HG02588 (cell line): ENCODE data around the gene CBFA2T3.

Experiments
- ATAC-seq: cut with Tn5 transposase; IDR thresholded peaks from one replicate; pipeline ENCODE4 v1.9.1; 2021; ENCODE audit warnings: mild to moderate bottlenecking, moderate library complexity; ENCODE audit not compliant: unreplicated experiment

Gene CBFA2T3

DNA sequence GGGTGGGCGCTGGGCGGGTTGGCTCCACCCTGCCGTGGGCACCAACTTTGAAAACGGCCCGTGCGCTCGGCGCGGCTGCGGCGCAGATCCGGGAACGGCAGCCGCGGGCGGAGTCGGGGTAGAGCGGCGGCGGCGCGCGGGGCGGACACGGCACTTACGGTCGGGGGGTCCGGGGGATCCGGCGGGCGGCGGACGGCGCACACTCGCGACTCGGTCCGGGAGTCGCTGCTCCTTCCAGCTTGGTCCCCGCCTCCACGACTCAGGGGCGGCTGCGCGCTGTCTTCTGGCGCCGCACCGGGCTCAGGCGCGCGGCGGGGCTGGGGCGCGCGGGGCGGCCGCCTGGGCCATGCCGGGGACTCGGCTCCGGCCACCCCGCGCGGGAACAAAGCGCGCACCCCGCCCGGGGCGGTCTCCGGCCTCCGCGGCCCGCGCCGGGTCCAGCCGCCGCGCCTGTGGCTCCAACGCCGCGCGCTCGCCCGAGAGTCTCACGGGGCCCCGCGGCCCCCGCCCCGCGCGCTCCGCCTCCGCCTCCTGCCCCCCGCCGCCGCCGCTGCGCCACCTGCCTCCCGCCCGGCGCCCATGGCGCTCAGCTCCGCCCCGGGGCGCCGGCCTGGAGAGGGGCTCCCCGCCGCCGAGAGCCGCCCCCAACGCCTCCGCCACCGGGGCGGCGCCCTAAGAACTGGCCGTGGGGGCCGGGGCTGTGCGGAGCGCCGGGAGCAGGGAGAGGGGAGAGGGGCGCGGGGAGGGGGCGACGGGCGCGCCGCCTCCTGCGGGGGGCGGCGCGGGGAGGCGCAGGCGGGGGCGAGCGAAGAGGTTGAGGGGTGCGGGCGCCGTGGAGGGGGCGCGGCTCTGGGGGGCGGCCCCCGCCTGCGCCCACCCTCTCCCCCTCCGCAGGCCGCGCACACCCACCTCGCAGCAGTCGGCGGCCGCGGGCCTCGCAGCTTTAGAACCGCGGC, 35.9 kb downstream of the CBFA2T3 start:
- no peak for ATAC-seq

- ATAC-seq: no peak
These were observed 36.8 kb downstream of the CBFA2T3 start for GRCh38 chr16:88939972-88940861.

DNA sequence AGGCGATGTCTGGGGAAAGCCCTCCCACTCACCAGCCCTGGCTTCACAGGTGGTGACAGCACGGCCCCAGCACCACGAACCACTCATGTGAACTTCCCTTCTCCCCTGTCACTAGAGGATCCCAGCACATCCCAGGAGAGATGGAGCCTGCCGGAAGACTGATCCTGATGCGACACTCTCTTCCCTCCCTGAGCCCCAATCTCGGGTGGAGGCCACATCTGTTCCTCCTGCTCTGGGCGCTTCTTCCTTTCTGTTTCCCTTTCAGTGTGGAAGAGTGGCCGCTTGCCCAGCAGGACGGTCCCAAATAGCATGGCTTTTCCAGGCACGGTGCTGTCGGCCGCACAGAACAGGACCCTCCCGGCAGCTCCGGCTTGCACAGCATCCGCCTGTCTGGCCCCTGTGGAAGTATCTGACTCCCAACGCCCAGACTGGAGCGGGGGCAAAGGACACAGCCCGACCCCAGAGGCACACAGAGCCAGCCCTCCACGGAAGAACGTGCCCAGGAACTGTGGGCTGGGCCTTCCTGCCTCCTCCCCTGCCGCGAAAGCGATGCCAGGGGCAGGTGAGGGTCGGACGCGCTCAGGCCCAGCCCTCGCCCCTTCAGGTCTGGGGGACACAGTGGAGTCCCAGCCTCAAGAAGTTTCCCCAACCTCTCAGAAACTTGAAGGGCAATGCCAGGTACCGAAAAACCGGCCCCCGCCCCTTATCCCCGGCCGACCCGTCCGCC, 37.6 kb downstream of the CBFA2T3 start:
- ATAC-seq: no peak

GRCh38 chr16:88938777-88939244, 38.2 kb downstream of the CBFA2T3 start:
- no peak for ATAC-seq

- ATAC-seq: no peak
These were observed 38.8 kb downstream of the CBFA2T3 start for GRCh38 chr16:88938119-88938776.

DNA sequence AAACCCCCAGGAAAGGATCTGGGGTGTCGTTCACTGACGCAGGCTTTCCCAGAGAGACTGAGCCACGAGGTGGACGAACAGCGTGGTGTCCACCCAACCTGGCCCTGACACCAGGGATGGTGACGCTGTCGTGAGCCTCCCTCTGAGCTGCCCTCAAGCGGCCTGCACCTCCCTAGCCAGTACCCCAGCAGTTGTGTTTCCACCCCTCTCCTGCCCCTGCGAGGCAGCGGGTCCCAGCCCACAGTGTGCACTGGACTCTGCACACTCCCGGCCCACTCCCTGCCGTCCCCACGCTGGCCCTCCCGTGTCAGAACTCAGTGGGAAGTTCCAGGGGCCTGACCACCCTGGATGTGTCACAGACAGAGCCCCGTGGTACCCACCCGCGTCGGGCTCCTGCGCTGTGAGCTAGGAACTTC, 39.8 kb downstream of the CBFA2T3 start:
- ATAC-seq: no peak

DNA sequence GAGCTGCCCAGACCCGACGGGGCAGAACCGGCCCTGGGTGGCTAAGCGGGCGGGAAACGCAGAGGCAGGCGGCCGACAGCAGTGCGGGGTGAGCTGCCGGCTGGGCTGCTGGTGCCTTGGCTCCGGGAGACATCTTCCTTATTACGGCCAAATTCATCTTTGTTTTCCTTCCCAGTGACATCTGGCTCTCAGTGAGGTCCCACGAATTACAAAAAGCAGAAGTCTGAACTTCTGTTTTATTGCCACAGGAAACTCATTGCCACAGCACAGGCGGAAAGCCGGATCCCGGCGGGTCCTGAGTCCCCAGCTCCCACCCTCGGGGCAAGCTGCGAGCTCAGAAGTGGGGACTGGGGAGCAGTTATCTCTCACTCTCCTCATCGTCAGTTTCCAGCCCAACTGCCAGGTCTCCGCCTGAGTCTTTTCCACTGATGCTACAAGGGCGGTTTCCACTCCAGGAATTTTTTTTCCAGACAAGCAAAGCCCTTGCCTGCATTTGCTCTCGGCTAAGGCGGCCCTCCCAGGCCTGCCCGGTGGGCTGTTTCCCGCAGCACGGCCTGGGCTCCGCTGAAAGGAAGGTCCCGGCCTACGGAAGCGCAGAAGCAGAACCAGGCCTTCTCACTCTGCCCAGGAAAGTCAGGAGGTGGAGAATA, 40.3 kb downstream of the CBFA2T3 start:
- no peak for ATAC-seq

GRCh38 chr16:88936008-88936555, 40.9 kb downstream of the CBFA2T3 start:
- ATAC-seq: no peak

DNA sequence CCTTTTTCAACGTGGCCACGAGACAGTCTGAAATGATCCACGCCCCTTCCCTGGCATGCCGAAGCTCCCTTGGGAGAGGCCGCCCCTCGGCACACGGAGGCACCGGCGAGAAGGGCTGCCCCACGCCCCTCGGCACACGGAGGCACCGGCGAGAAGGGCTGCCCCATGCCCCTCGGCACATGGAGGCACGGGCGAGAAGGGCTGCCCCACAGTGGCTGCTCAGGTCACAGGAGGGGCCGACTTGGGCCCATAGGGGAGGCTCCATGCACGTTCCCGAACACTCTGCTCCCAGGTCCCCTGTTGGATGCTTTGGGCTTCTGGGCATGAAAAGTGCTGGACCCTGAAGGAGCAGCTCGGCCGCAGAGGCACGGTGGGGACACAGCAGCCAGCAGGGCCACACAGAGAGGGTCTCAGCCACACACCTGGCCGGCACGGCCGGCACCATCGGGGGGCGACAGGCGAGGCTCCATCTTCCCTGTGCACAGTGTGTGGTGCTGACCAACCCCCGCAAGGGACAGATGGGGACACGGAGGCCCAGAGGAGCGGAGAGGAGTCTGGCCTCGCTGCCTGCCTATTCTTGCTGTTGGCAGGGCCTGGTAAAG, 42.8 kb downstream of the CBFA2T3 start:
- ATAC-seq: no peak

- ATAC-seq: no peak
These were observed 44.1 kb downstream of the CBFA2T3 start for GRCh38 chr16:88932929-88933328.

- no peak for ATAC-seq
These were observed 45.1 kb downstream of the CBFA2T3 start for GRCh38 chr16:88931936-88932335.

GRCh38 chr16:88931373-88931900, 45.6 kb downstream of the CBFA2T3 start:
- no peak for ATAC-seq

DNA sequence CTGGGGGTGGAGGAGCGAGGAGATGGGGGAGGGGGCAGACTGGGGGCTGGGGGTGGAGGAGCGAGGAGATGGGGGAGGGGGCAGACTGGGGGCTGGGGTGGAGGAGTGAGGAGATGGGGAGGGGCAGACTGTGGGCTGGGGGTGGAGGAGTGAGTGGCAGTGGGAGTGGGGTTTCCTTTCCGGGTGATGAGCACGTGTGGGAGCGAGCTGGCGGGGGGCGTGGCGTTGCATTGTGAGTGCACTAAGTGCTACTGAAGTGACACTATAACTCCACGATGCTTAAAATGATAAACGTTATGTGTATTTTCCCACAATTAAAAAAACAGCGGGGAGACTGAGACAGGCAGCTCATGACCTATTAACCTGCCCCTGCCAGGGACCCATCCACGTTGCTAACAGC, 46.3 kb downstream of the CBFA2T3 start:
- ATAC-seq: no peak

DNA sequence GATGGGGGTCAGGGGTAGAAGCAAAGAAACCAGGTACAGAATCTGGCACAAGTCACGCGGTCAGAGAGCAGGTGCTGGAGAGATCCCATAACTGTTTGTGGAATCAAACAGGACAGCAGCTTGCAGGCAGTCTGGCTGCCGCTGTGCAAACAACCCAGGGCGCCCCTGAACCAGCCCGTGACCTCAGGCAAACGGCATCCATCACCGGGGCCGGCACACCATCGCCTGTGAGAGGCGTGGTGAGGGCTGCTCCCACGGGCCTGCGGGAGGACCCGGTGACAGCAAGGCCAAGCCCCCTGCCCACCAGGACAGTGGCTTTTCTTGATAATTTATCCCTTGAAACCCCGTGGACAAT, 47.9 kb downstream of the CBFA2T3 start:
- ATAC-seq: no peak

GRCh38 chr16:88928405-88929090, 48.5 kb downstream of the CBFA2T3 start:
- no peak for ATAC-seq

GRCh38 chr16:88927661-88928060, 49.3 kb downstream of the CBFA2T3 start:
- no peak for ATAC-seq

- no peak for ATAC-seq
These were observed 50.0 kb downstream of the CBFA2T3 start for GRCh38 chr16:88927010-88927409.

DNA sequence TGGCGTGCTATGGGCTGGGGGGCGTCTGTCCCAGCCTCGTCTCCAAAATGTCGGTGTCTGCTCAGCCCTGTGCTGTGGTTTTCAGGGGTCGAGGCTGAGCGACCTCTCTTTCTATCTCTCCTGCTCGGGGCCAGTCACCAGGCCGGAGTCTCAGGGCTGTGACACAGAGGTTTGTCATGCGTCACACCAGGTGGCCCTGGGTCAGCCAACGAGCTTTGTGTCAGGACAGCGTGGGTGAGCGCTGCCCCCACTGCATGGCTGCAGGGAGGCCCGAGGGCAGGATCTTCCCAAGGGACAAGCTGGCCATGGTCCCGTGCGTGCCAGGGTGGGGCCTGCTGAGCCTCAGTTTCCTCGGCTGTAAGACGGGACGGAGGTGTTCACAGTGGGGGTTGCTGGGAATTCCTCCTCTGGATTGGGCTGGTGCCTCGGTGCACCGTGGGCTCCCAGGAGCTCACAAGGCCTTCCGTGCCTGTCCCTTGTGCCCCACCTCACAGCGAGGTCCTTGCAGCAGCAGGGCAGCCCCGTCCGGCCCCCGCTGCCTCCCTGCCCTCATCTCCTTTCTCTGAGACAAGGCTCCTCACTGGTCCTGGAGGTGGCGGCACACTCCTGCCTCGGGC, 50.5 kb downstream of the CBFA2T3 start:
- ATAC-seq: no peak
